Left ventricle myocardium inferior (tissue), 1 donor: ENCODE results near the gene SOCS7. TPM values are rescaled to one million over a fixed set of nuclear protein-coding genes. Genes with fewer than 3 reads are reported as not detected.

Experiments
- DNase-seq: peaks from one replicate; pipeline ENCODE4 v3.0.0-alpha.2; 2020
- H3K27ac ChIP-seq: fragments of 200-600 bp; replicated peaks from 2 replicates; pipeline ENCODE4 v1.8.0; 2021
- H3K27me3 ChIP-seq: fragments of 200-600 bp; 2 replicates; pipeline ENCODE4 v1.8.0; 2021; ENCODE audit warnings: low read depth
- H3K36me3 ChIP-seq: fragments of 200-600 bp; 2 replicates; pipeline ENCODE4 v1.8.0; 2021
- H3K4me1 ChIP-seq: fragments of 200-600 bp; 2 replicates; pipeline ENCODE4 v1.8.0; 2021
- H3K4me3 ChIP-seq: fragments of 200-600 bp; 2 replicates; pipeline ENCODE4 v1.8.0; 2021; ENCODE audit warnings: mild to moderate bottlenecking, moderate library complexity
- H3K9me3 ChIP-seq: fragments of 200-600 bp; replicated peaks from 2 replicates; pipeline ENCODE4 v1.8.0; 2021
- intact Hi-C: fragments of 100-400 bp; cut with micrococcal nuclease; formaldehyde crosslinking; loops from one replicate; pipeline ENCODE4 v1.11.0; 2022
- total RNA-seq: library from RNA; stranded (reverse); fragmentation: NEBNext Ultra II Directional; extraction: Animal tissue kit (Norgen Biotek cat#: 25700); gene quantifications from one replicate; pipeline ENCODE4 v1.2.1, GENCODE V29; 2021
- TF ChIP-seq, protein P1 (sequence below): fragments of 200-600 bp; IDR thresholded peaks from 2 replicates; pipeline ENCODE4 v1.8.0; 2021; ENCODE audit warnings: antibody characterized with exemption, mild to moderate bottlenecking, borderline replicate concordance
- donor health status: DM: no; HTN: yes; CAD: no; lungs with severe emphysema.

Gene SOCS7
- total RNA-seq, 1 donor from 2014 or later = 13.2 TPM

DNA sequence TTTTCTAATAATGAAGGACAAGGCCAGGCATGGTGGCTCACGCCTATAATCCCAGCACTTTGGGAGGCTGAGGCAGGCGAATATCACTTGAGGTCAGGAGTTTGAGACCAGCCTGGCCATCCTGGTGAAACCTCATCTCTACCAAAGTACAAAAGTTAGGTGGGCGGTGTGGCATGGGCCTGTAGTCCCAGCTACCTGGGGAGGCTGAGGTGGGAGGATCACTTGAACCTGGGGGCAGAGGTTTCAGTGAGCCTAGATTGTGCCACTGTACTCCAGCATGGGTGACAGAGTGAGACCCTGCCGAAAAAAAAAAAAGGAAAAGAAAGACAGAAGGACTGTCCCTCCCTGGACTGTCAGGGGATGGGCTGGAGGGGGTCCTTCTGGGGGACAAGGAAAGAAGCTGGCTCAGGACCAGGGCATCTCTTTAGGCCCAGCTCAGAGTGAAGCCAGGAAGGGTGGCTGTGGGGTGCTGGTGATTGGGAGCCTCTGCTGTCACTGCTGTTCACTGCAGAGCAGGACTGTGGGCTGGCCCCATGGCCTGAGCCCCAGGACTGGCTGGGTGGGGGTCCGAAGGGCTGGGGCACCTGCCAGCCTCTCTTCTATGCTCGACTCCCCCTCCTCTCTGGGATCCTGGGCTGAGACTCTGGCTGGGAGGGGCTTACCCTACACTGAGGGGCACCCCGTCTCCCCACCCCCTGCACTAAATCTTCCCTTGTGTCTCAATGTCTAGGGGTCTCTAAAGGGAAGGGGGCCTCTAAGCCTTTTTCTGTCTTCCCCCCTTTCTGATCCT, 75.7 kb downstream of the SOCS7 start:
- Histone ChIP-seq H3K27me3 (no peaks in the 10 kb centered on the region), H3K4me1 (peaks cover 88% of the 10 kb centered on the region), H3K4me3 (peak overlapping the region; percentile 89), H3K27ac (peak overlapping the region; percentile 94), H3K36me3 (no peaks in the 10 kb centered on the region), H3K9me3 (no peaks in the 10 kb centered on the region)
- intact Hi-C loops = loop anchor here (10.0 kb wide), 1 partner anchor 57 kb away; no protein-coding TSS in a partner anchor
- DNase-seq = no peak
- TF ChIP-seq, protein P1, sequence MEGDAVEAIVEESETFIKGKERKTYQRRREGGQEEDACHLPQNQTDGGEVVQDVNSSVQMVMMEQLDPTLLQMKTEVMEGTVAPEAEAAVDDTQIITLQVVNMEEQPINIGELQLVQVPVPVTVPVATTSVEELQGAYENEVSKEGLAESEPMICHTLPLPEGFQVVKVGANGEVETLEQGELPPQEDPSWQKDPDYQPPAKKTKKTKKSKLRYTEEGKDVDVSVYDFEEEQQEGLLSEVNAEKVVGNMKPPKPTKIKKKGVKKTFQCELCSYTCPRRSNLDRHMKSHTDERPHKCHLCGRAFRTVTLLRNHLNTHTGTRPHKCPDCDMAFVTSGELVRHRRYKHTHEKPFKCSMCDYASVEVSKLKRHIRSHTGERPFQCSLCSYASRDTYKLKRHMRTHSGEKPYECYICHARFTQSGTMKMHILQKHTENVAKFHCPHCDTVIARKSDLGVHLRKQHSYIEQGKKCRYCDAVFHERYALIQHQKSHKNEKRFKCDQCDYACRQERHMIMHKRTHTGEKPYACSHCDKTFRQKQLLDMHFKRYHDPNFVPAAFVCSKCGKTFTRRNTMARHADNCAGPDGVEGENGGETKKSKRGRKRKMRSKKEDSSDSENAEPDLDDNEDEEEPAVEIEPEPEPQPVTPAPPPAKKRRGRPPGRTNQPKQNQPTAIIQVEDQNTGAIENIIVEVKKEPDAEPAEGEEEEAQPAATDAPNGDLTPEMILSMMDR = no peak

DNA sequence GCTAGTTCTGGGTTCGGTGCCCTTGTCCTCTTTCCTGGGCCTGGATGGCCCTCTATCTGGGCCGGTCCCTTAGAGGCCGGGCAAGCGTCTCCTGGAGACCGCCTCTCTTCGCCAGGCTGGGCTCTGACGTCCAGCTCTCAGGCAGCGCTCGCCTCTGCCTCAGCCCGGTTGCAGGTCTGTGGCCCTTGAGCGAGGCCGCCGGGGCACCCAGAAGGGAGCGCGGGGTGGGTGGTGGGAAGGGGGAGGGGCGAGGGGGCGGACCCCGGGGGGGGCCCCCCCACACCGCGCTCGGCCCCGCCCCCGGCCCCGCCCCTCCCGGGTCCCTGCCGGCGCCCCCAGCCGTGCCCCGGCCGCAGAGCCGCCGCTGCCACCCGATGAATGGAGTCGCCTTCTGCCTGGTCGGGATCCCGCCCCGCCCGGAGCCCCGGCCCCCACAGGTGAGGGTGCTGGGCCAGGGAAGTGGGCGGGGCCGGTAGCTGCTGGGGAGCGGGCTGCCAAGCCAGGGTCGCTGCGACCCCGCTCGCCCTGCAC, 76.5 kb downstream of the SOCS7 start, which contains the start of gene ARHGAP23:
ARHGAP23 (plus strand) TSS at position 353 of the 531 bp plus-strand sequence; CDS start at position 375, 22 bp downstream.
- Histone ChIP-seq H3K9me3 (no peaks in the 10 kb centered on the region), H3K4me3 (peak within 1 kb of the TSS; percentile 89), H3K27ac (peak within 1 kb of the TSS; percentile 94), H3K27me3 (no peaks in the 10 kb centered on the region), H3K4me1 (peaks cover 92% of the 10 kb centered on the region), H3K36me3 (no peaks in the 10 kb centered on the region)
- TF ChIP-seq, protein P1 = no peak
- intact Hi-C loops = loop anchor here (10.0 kb wide), 1 partner anchor 57 kb away; no protein-coding TSS in a partner anchor
- peak; percentile 77 for DNase-seq

DNA sequence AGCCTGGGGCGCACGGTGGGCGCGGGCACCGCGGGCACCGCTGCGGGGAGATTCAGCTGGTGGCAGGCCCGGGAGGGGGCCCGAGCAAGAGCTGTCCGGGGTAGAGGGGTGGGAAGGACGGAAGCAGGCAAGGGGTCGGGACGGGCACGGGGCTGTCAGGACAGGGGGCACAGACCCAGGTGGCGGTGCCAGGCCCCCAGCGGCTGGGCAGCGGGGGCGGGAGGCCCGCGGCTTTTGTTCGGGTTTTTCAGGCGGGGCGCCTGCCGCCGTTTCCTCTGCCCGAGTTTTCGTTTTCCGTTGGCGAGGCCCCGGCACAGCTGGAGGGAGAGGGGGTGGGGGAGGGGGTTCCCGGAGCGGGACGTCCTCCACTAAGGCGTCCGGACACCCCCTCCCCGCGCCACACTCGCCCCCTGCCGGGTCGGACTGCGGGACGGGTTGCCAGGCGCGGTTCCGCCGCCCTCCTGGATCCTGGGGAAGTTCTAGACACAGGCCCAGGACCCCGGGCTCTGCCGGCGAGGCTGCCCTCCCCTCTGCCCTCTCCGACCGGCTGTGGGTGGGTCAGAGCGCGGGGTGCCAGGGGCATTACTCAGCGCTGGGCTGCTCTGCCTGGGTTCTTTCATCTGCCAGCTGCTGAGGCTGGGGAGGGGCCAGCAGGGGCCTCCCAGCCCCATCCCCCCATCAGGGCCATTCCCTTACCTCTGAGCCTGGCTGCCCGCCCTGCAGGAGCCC, 77.2 kb downstream of the SOCS7 start:
- Histone ChIP-seq H3K27ac (peak overlapping the region; percentile 94), H3K36me3 (no peaks in the 10 kb centered on the region), H3K9me3 (no peaks in the 10 kb centered on the region), H3K4me3 (peak overlapping the region; percentile 89), H3K4me1 (peaks cover 97% of the 10 kb centered on the region), H3K27me3 (no peaks in the 10 kb centered on the region)
- TF ChIP-seq, protein P1 = no peak
- peak; percentile 68 for DNase-seq
- intact Hi-C loops = loop anchor here (10.0 kb wide), 1 partner anchor 56 kb away; no protein-coding TSS in a partner anchor

DNA sequence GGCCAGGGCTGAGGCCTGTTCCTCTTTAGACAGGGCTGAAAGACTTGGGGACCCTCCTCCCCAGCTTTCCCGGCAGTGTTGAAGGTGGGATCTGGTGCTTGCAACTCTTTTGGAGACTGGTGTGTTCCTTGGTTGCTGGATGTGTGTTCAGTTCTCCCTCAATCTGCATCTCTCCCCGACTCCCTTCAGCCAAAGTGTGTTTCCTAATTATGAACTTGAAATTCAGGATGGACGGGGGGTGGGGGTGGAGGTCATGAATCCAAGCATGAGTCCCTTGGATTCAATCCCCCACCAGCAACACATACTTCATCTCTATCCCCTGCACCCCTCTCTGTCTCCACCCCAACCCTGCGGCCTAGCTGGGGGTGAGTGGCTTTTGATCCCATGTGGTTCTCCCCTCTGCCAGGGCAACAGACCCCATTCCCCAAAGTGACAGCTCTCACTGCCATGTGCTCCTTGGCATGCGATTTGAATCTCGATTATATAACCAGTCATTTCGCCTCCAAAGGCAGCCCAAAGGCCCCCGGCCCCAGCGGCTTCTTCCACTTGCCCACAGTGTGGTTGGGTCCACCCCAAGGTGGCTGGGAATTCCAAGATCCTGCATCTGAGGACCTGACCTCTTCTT, 77.9 kb downstream of the SOCS7 start:
- H3K36me3 ChIP-seq = no peaks in the 10 kb centered on the region
- DNase-seq = no peak
- no peaks in the 10 kb centered on the region for H3K9me3 ChIP-seq
- H3K4me1 ChIP-seq = peaks cover 97% of the 10 kb centered on the region
- peak overlapping the region; percentile 89 for H3K4me3 ChIP-seq
- no peaks in the 10 kb centered on the region for H3K27me3 ChIP-seq
- intact Hi-C loops = loop anchor here (10.0 kb wide), 1 partner anchor 55 kb away; no protein-coding TSS in a partner anchor
- TF ChIP-seq, protein P1 = no peak
- H3K27ac ChIP-seq = peak overlapping the region; percentile 94

DNA sequence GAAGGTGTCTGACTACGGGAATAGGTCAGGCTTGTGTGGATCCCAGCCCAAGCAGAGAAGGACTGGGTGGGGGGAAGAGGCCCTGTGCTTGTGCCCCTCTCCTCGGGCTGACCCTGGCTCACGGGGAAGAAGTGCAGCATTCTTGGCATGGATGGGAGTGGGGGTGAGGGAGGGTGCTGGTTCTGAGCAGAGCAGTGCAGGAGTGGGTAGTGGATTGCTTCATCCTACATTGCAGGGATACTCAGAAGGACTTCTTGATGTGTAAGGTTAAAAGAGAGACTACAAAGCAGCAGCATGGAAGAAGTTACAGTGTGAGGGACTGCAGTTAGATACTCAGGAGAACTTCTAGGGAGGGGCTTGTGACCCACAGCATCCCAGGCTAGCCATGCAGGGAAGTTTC, 78.7 kb downstream of the SOCS7 start:
- Histone ChIP-seq H3K27me3 (no peaks in the 10 kb centered on the region), H3K4me3 (peak overlapping the region; percentile 89), H3K36me3 (no peaks in the 10 kb centered on the region), H3K4me1 (peaks cover 95% of the 10 kb centered on the region), H3K27ac (peak overlapping the region; percentile 94), H3K9me3 (no peaks in the 10 kb centered on the region)
- intact Hi-C loops = no loop called here
- TF ChIP-seq, protein P1 = no peak
- no peak for DNase-seq
